Endothelial cell of umbilical vein (primary cell): ENCODE results near the gene HCFC1.

Source experiments
- EZH2 ChIP-seq: IDR thresholded peaks from 2 replicates; pipeline ENCODE4 v1.6.1; 2012; ENCODE audit warnings: borderline replicate concordance, low read depth, mild to moderate bottlenecking, moderate library complexity, low read length, inconsistent platforms; ENCODE audit not compliant: severe bottlenecking
- POLR2A ChIP-seq: IDR thresholded peaks from 2 replicates; pipeline ENCODE4 v1.6.1; 2012; ENCODE audit warnings: low read depth, mild to moderate bottlenecking, control low read depth, low read length
- POLR2AphosphoS5 ChIP-seq: IDR thresholded peaks from 2 replicates; pipeline ENCODE4 v1.6.1; 2012; ENCODE audit warnings: low read depth, mild to moderate bottlenecking, control low read depth, low read length, moderate library complexity; ENCODE audit not compliant: insufficient read depth
- TF ChIP-seq, protein P1 (sequence below), 2 donors: IDR thresholded peaks; 1 replicate in 1 of 2; 2 replicates in 1 of 2; pipeline ENCODE4 v1.5.1; 2011; ENCODE audit warnings: low read length in 2 of 2, mild to moderate bottlenecking in 2 of 2, moderate library complexity in 2 of 2, control low read depth in 1 of 2, inconsistent platforms in 1 of 2, low read depth in 1 of 2; ENCODE audit not compliant: insufficient read depth in 1 of 2; ENCODE audit errors: extremely low read depth in 1 of 2
- TF ChIP-seq, protein P2 (sequence below): IDR thresholded peaks from 2 replicates; pipeline ENCODE4 v1.6.1; 2011; ENCODE audit not compliant: insufficient read depth, insufficient read length

DNA sequence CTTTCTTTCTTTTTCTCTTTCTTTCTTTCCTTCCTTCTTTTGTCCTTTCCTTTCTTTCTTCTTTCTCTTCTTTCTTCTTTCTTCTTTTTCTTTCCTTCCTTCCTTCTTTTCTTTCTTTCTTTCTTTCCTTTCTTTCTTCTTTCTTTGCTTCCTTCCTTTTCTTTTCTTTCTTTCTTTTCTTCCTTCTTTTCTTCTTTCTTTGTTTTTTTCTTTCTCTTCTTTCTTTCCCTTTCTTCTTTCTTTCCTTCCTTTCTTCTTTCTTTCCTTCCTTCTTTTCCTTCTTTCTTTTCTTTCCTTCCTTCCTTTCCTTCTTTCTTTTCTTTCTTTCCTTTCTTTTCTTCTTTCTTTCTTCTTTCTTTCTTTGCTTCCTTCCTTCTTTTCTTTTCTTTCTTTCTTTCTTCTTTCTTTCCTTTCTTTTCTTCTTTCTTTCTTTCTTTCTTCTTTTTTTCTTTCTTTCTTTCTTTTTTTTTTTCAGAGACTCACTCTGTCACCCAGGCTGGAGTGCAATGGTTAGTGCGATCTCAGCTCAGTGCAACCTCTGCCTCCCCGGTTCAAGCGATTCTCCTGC lies 19.5 kb upstream of the HCFC1 start:
- TF ChIP-seq, protein P1, sequence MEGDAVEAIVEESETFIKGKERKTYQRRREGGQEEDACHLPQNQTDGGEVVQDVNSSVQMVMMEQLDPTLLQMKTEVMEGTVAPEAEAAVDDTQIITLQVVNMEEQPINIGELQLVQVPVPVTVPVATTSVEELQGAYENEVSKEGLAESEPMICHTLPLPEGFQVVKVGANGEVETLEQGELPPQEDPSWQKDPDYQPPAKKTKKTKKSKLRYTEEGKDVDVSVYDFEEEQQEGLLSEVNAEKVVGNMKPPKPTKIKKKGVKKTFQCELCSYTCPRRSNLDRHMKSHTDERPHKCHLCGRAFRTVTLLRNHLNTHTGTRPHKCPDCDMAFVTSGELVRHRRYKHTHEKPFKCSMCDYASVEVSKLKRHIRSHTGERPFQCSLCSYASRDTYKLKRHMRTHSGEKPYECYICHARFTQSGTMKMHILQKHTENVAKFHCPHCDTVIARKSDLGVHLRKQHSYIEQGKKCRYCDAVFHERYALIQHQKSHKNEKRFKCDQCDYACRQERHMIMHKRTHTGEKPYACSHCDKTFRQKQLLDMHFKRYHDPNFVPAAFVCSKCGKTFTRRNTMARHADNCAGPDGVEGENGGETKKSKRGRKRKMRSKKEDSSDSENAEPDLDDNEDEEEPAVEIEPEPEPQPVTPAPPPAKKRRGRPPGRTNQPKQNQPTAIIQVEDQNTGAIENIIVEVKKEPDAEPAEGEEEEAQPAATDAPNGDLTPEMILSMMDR (IDR thresholded peaks at IDR 0.05; ENCODE audit: extremely low read depth in 1 of 2, insufficient read depth in 1 of 2, low read depth in 1 of 2, low read length in 2 of 2): no peak
- TF ChIP-seq POLR2A (no peak), EZH2 (no peak), POLR2AphosphoS5 (no peak)
- TF ChIP-seq, protein P2, sequence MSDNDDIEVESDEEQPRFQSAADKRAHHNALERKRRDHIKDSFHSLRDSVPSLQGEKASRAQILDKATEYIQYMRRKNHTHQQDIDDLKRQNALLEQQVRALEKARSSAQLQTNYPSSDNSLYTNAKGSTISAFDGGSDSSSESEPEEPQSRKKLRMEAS: no peak
